Astrocyte of the cerebellum (primary cell): ENCODE data around the gene TFF3.

Source experiments
- DNase-seq: peaks from one replicate; pipeline ENCODE4 v3.0.0-alpha.2; 2011; ENCODE audit warnings: low read depth
- H3K4me3 ChIP-seq: 2 replicates; pipeline ENCODE4 v1.5.1; 2011; ENCODE audit warnings: mild to moderate bottlenecking, low read depth, low read length, moderate library complexity
- in situ Hi-C: cut with HindIII; loops from 2 replicates; pipeline ENCODE4 v1.10.0; 2017; ENCODE audit warnings: low sequenced_read_pairs
- TF ChIP-seq, protein P1 (sequence below): IDR thresholded peaks from 2 replicates; pipeline ENCODE4 v1.5.1; 2012; ENCODE audit warnings: low read length, low read depth, moderate library complexity, mild to moderate bottlenecking; ENCODE audit errors: missing control alignments

TFF3 gene

GRCh38 chr21:42291751-42292562, 23.3 kb downstream of the TFF3 start:
- DNase-seq = no peak
- in situ Hi-C loops = no loop called here
- no peak overlapping the region for H3K4me3 ChIP-seq
- TF ChIP-seq, protein P1, sequence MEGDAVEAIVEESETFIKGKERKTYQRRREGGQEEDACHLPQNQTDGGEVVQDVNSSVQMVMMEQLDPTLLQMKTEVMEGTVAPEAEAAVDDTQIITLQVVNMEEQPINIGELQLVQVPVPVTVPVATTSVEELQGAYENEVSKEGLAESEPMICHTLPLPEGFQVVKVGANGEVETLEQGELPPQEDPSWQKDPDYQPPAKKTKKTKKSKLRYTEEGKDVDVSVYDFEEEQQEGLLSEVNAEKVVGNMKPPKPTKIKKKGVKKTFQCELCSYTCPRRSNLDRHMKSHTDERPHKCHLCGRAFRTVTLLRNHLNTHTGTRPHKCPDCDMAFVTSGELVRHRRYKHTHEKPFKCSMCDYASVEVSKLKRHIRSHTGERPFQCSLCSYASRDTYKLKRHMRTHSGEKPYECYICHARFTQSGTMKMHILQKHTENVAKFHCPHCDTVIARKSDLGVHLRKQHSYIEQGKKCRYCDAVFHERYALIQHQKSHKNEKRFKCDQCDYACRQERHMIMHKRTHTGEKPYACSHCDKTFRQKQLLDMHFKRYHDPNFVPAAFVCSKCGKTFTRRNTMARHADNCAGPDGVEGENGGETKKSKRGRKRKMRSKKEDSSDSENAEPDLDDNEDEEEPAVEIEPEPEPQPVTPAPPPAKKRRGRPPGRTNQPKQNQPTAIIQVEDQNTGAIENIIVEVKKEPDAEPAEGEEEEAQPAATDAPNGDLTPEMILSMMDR = no peak

DNA sequence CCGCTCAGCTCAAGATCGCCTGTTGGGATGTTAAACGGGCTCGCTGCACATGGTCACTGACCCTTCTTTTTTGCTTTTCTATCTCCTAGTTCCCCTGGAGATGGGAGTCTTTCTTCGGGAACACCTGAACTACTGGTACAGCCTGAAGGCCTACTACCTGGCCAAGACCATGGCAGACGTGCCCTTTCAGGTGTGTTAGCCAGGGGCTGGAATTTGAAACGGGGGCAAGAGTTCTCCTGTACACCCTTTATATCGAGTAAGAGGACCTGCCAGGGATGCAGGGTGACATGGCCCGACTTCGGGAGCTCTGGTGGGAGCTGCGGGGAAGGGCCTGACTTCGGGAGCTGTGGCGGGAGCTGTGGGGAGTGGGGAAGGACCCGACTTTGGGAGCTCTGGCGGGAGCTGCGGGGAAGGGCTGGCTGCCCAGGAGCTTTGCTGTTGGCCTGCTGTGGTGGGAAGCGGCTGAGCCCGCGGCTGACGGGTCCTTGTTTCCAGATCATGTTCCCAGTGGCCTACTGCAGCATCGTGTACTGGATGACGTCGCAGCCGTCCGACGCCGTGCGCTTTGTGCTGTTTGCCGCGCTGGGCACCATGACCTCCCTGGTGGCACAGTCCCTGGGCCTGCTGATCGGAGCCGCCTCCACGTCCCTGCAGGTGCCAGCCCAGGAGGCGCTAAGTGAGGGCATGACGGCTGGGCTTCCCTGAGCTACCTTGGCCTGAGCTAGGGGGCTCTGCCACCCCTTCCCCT, 24.0 kb downstream of the TFF3 start:
- no peak overlapping the region for H3K4me3 ChIP-seq
- TF ChIP-seq, protein P1 = no peak
- in situ Hi-C loops = no loop called here
- no peak for DNase-seq

GRCh38 chr21:42290505-42290904, 24.7 kb downstream of the TFF3 start:
- in situ Hi-C loops = no loop called here
- TF ChIP-seq, protein P1 = no peak

DNA sequence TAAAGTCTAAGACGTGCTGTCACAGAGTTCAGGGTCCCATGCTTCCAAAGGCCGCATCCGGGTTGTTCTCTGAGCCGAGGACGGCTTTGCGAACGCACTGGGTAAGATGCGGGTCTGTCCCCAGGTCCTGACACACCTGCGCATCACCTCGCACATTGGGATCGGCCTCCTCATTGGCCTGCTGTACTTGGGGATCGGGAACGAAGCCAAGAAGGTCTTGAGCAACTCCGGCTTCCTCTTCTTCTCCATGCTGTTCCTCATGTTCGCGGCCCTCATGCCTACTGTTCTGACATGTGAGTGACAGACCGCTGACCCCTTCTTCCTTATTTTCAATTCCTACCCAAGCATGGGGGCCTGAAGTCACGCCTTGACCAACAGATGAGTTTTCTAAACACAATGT, 25.3 kb downstream of the TFF3 start:
- in situ Hi-C loops = no loop called here
- no peak for DNase-seq
- no peak overlapping the region for H3K4me3 ChIP-seq
- TF ChIP-seq, protein P1 = no peak

More at GRCh38 chr21:42290505-42290904, 24.7 kb downstream of the TFF3 start:
- DNase-seq = no peak
- no peak overlapping the region for H3K4me3 ChIP-seq

DNA sequence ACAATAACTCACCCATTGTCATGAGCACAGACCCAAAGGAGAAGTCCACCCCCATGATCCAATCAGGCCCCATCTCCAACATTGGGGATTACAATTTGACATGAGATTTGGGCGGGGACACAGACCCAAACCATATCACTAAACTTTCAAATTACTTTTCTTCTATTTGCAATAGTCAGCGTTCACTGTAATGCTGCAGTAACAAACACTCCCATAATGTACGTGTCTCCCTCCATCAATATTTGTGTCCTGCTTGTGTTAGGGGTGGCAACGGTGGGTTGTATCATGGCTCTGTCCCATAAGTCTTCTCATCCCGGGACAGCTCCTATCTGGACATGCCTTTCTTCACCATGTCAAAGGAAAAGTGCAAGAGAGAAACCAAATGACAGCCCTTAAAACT, 26.2 kb downstream of the TFF3 start:
- no peak overlapping the region for H3K4me3 ChIP-seq
- in situ Hi-C loops = no loop called here
- TF ChIP-seq, protein P1 = no peak
- no peak for DNase-seq

DNA sequence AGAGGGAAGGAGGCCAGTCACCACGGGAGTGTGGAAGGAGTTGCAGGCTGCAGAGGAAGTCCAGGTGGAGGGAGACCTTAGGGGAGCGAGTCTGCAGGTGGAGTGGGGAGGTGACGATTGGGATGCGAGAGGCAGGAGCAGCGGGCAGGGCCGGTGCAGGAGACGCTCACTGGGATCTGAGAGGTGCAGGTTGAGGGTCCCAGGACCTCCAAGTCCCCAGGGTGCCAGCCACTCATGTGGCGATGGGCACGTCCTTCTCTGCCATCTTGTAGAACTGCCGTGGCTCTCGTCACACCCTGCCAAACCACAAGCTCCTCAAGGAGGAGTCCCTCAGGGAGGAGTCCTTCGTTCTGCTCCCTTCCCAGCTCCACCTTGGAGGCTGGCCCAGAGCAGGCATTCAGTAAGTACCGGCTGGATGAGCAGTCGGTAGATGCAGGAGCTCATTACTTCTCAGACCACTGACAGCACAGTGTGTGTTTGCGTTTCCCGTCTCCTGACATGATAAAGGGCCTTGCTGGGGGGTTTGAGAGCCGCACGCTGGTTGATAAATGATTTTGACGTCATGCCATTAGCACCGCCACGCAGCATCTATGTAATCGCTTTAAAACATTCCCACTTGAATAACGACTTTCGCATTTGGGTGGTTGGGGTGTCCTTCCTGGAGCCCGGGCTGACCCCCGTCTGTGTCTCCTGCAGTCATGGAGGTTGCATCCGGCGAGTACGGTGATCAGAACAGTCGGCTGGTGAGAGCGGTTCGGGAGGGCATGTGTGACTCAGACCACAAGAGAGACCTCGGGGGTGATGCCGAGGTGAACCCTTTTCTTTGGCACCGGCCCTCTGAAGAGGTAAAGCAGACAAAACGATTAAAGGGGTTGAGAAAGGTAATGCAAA, 27.8 kb downstream of the TFF3 start:
- no peak overlapping the region for H3K4me3 ChIP-seq
- in situ Hi-C loops = no loop called here
- TF ChIP-seq, protein P1 = no peak
- peak; percentile 11 for DNase-seq
